ENCODE results near the gene GABRB2. TPM values are rescaled to one million over a fixed set of nuclear protein-coding genes. Genes with fewer than 3 reads are reported as not detected.

GABRB2 gene
- polyA plus RNA-seq, 2 of the 4 experiments (the other 2 are of a cell fraction): not detected

DNA sequence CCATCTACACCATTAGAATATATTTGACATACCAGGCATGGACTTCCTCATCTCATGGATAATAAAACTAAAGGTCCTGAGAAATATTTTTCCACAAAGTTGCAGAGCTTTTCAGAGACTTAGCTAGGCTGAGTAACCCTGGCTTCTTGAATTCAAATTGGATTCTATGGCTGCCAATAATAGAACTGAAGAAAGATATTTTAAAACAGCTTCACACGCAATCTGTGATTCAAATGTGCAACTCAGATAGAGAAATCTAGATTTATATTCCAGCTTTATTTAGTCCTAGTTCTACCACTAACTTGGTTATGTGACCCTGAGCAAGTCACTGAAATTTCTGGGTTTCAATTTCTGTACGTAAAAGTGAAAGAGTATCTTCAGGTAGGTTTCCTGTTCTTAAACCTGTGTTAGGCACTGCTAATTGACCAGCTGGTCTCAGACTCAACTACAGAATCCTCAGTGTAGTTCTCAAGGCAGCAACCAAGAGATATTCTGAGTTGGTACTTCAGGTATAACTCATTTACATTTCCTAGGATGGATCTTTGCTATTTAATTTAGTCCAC, 235.3 kb downstream of the GABRB2 start:
- Histone ChIP-seq H3K4me1 (no peaks in the 10 kb centered on the region), H3K4me3 (no peak overlapping the region), H3K27ac (no peak overlapping the region), H3K9me3 (no peaks in the 10 kb centered on the region), H3K4me2 (no peak overlapping the region)
- TF ChIP-seq TP53 (CRISPR knock-in tag; IDR thresholded peaks at IDR 0.05) (no peak), HOXB13 (CRISPR knock-in tag; IDR thresholded peaks at IDR 0.05; ENCODE audit: low read depth) (no peak), CHD4 (IDR thresholded peaks at IDR 0.05; ENCODE audit: borderline replicate concordance) (no peak), RAD21 (conservative IDR thresholded peaks at IDR 0.05 in 1 of 2, IDR thresholded peaks at IDR 0.05 in 1 of 2) (no peak), ZSCAN20 (CRISPR knock-in tag; IDR thresholded peaks at IDR 0.05) (no peak)
- TF ChIP-seq, protein P1, sequence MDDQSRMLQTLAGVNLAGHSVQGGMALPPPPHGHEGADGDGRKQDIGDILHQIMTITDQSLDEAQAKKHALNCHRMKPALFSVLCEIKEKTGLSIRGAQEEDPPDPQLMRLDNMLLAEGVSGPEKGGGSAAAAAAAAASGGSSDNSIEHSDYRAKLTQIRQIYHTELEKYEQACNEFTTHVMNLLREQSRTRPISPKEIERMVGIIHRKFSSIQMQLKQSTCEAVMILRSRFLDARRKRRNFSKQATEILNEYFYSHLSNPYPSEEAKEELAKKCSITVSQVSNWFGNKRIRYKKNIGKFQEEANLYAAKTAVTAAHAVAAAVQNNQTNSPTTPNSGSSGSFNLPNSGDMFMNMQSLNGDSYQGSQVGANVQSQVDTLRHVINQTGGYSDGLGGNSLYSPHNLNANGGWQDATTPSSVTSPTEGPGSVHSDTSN (IDR thresholded peaks at IDR 0.05): no peak
- CTCF ChIA-PET: no interaction called here
- no peak for DNase-seq (ENCODE audit: low read depth in 1 of 2, low spot score in 1 of 2)
- WGBS (ENCODE audit: missing lambda C conversion rate): 28% methylated on average over 2 of the region's 2 CpGs
- FAIRE-seq: no peak
- POLR2A ChIA-PET: no interaction called here
- ATAC-seq: no peak

- ATAC-seq (no peak), FAIRE-seq (no peak), DNase-seq (ENCODE audit: low read depth in 1 of 2, low spot score in 1 of 2) (no peak)
- POLR2A ChIA-PET: no interaction called here
- 26% methylated on average over 4 of the region's 4 CpGs for WGBS (ENCODE audit: missing lambda C conversion rate)
- H3K4me2 ChIP-seq: no peak overlapping the region
- no peak overlapping the region for H3K4me3 ChIP-seq
- H3K27ac ChIP-seq: no peak overlapping the region
- H3K9me3 ChIP-seq: no peaks in the 10 kb centered on the region
- CTCF ChIA-PET: no interaction called here
- TF ChIP-seq ESRRA (IDR thresholded peaks at IDR 0.05; ENCODE audit: borderline replicate concordance, low read length) (no peak), MAFK (IDR thresholded peaks at IDR 0.05; ENCODE audit: partially characterized antibody) (peak; percentile 75)
- no peaks in the 10 kb centered on the region for H3K4me1 ChIP-seq
Measured at GRCh38 chr5:161306351-161306995, 240.1 kb downstream of the GABRB2 start.

- ChIA-PET CTCF (no interaction called here), POLR2A (no interaction called here)
- no peak for TF ChIP-seq BHLHE40 (IDR thresholded peaks at IDR 0.05; ENCODE audit: low read depth, low read length)
- TF ChIP-seq TP53 (CRISPR knock-in tag; IDR thresholded peaks at IDR 0.05): no peak
- no peak for TF ChIP-seq JUNB (IDR thresholded peaks at IDR 0.05)
- no peak for TF ChIP-seq POLR2AphosphoS2 (conservative IDR thresholded peaks at IDR 0.05; ENCODE audit: low read length)
- TF ChIP-seq POLR2A (IDR thresholded peaks at IDR 0.05; ENCODE audit: low read length): no peak
- ATAC-seq (no peak), DNase-seq (ENCODE audit: low read depth in 1 of 2, low spot score in 1 of 2) (no peak), FAIRE-seq (no peak)
- Histone ChIP-seq H3K4me3 (no peak overlapping the region), H3K27ac (no peak overlapping the region), H3K9me3 (no peaks in the 10 kb centered on the region), H3K4me1 (no peaks in the 10 kb centered on the region), H3K4me2 (no peak overlapping the region)
Measured at GRCh38 chr5:161305601-161306000, 240.9 kb downstream of the GABRB2 start.

GRCh38 chr5:161302559-161302958, 244.0 kb downstream of the GABRB2 start:
- 0% methylated on average over 1 of the region's 1 CpG for WGBS (ENCODE audit: missing lambda C conversion rate)
- no peak for ATAC-seq
- Histone ChIP-seq H3K9me3 (no peaks in the 10 kb centered on the region), H3K4me2 (no peak overlapping the region), H3K27ac (no peak overlapping the region), H3K4me1 (no peaks in the 10 kb centered on the region), H3K4me3 (no peak overlapping the region)
- ChIA-PET CTCF (no interaction called here), POLR2A (no interaction called here)
- TF ChIP-seq, protein P2, sequence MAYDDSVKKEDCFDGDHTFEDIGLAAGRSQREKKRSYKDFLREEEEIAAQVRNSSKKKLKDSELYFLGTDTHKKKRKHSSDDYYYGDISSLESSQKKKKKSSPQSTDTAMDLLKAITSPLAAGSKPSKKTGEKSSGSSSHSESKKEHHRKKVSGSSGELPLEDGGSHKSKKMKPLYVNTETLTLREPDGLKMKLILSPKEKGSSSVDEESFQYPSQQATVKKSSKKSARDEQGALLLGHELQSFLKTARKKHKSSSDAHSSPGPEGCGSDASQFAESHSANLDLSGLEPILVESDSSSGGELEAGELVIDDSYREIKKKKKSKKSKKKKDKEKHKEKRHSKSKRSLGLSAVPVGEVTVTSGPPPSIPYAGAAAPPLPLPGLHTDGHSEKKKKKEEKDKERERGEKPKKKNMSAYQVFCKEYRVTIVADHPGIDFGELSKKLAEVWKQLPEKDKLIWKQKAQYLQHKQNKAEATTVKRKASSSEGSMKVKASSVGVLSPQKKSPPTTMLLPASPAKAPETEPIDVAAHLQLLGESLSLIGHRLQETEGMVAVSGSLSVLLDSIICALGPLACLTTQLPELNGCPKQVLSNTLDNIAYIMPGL (CRISPR knock-in tag; IDR thresholded peaks at IDR 0.05; ENCODE audit: borderline replicate concordance): no peak
- TF ChIP-seq, protein P3, sequence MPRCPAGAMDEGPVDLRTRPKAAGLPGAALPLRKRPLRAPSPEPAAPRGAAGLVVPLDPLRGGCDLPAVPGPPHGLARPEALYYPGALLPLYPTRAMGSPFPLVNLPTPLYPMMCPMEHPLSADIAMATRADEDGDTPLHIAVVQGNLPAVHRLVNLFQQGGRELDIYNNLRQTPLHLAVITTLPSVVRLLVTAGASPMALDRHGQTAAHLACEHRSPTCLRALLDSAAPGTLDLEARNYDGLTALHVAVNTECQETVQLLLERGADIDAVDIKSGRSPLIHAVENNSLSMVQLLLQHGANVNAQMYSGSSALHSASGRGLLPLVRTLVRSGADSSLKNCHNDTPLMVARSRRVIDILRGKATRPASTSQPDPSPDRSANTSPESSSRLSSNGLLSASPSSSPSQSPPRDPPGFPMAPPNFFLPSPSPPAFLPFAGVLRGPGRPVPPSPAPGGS (IDR thresholded peaks at IDR 0.05): no peak
- TF ChIP-seq ESRRA (IDR thresholded peaks at IDR 0.05; ENCODE audit: borderline replicate concordance, low read length) (no peak), USF2 (IDR thresholded peaks at IDR 0.05) (no peak), HOXB13 (CRISPR knock-in tag; IDR thresholded peaks at IDR 0.05; ENCODE audit: low read depth) (no peak), RAD21 (conservative IDR thresholded peaks at IDR 0.05 in 1 of 2, IDR thresholded peaks at IDR 0.05 in 1 of 2) (no peak), HOXB5 (CRISPR knock-in tag; IDR thresholded peaks at IDR 0.05) (no peak), JUN (IDR thresholded peaks at IDR 0.05) (no peak), NFE2L2 (conservative IDR thresholded peaks at IDR 0.05; ENCODE audit: low read length) (no peak), MAFK (IDR thresholded peaks at IDR 0.05; ENCODE audit: partially characterized antibody) (no peak), MAZ (IDR thresholded peaks at IDR 0.05; ENCODE audit: borderline replicate concordance, low read depth, low read length) (no peak), ELK1 (IDR thresholded peaks at IDR 0.05; ENCODE audit: low read depth, low read length) (no peak)
- DNase-seq (ENCODE audit: low read depth in 1 of 2, low spot score in 1 of 2): no peak
- no peak for FAIRE-seq
